Neural cell (in vitro differentiated cells): ENCODE results near the gene MAP3K5. TPM values are rescaled to one million over a fixed set of nuclear protein-coding genes. Genes with fewer than 3 reads are reported as not detected.

ENCODE experiments used
- H2AFZ ChIP-seq: fragments of 200-600, 300-800 bp; sonication (generic), shearing (Covaris generic); 2 replicates; pipeline ENCODE4 v1.6.0; 2014; ENCODE audit warnings: low read depth, mild to moderate bottlenecking, antibody characterized with exemption, low read length, moderate library complexity
- H3F3A ChIP-seq: fragments of 200-600 bp; shearing (Covaris generic); 2 replicates; pipeline ENCODE4 v1.6.1; 2016; ENCODE audit warnings: mild to moderate bottlenecking, moderate library complexity, mixed read lengths, antibody characterized with exemption, low read length; ENCODE audit not compliant: insufficient read depth, poor library complexity, severe bottlenecking
- H3K27ac ChIP-seq: fragments of 200-600, 300-800 bp; sonication (generic), shearing (Covaris generic); 2 replicates; pipeline ENCODE4 v1.5.1; 2014; ENCODE audit warnings: mild to moderate bottlenecking, low read length, moderate library complexity
- H3K27me3 ChIP-seq: fragments of 300-800, 200-600 bp; sonication (generic), shearing (Covaris generic); 2 replicates; pipeline ENCODE4 v1.6.0; 2014; ENCODE audit warnings: mild to moderate bottlenecking, low read depth, low read length, moderate library complexity; ENCODE audit not compliant: insufficient read depth
- H3K36me3 ChIP-seq: fragments of 300-800, 200-600 bp; sonication (generic), shearing (Covaris generic); 2 replicates; pipeline ENCODE4 v1.5.1; 2014; ENCODE audit warnings: mild to moderate bottlenecking, antibody characterized with exemption, low read length, moderate library complexity; ENCODE audit not compliant: insufficient read depth
- H3K4me2 ChIP-seq: fragments of 300-800, 200-600 bp; sonication (generic), shearing (Covaris generic); 2 replicates; pipeline ENCODE4 v1.6.0; 2014; ENCODE audit warnings: mild to moderate bottlenecking, low read length
- H3K4me3 ChIP-seq: fragments of 300-800, 200-600 bp; sonication (generic), shearing (Covaris generic); 2 replicates; pipeline ENCODE4 v1.5.1; 2014; ENCODE audit warnings: mild to moderate bottlenecking, low read length, moderate library complexity
- H3K79me2 ChIP-seq: fragments of 200-600 bp; shearing (Covaris generic); replicated peaks from 2 replicates; pipeline ENCODE4 v1.6.0; 2014; ENCODE audit warnings: mild to moderate bottlenecking, low read length, moderate library complexity; ENCODE audit not compliant: insufficient read depth
- H3K9ac ChIP-seq: fragments of 300-800, 200-600 bp; sonication (generic), shearing (Covaris generic); 2 replicates; pipeline ENCODE4 v1.6.1; 2016; ENCODE audit warnings: mild to moderate bottlenecking, low read length, mixed read lengths
- H3K9me2 ChIP-seq: fragments of 200-600 bp; shearing (Covaris generic); 2 replicates; pipeline ENCODE4 v1.6.1; 2016; ENCODE audit warnings: mild to moderate bottlenecking, low read length, mixed read lengths; ENCODE audit not compliant: insufficient read depth
- H3K9me3 ChIP-seq: fragments of 200-600, 300-800 bp; sonication (generic), shearing (Covaris generic); 2 replicates; pipeline ENCODE4 v1.6.1; 2016; ENCODE audit warnings: mild to moderate bottlenecking, mixed run types, low read length, moderate library complexity, mixed read lengths
- H4K20me1 ChIP-seq: fragments of 200-600 bp; shearing (Covaris generic); 2 replicates; pipeline ENCODE4 v1.6.1; 2016; ENCODE audit warnings: mild to moderate bottlenecking, mixed run types; ENCODE audit not compliant: insufficient read depth
- CTCF ChIP-seq: fragments of 450-650 bp; IDR thresholded peaks from 2 replicates; pipeline ENCODE4 v1.5.1; 2014; ENCODE audit warnings: antibody characterized with exemption, mild to moderate bottlenecking, moderate library complexity; ENCODE audit not compliant: poor library complexity, severe bottlenecking
- EP300 ChIP-seq: fragments of 450-650 bp; conservative IDR thresholded peaks from 2 replicates; pipeline ENCODE4 v1.6.1; 2014; ENCODE audit warnings: antibody characterized with exemption, mild to moderate bottlenecking, moderate library complexity; ENCODE audit not compliant: poor library complexity, severe bottlenecking
- EZH2 ChIP-seq: fragments of 200-600, 300-800 bp; shearing (Covaris generic), sonication (generic); IDR thresholded peaks from 2 replicates; pipeline ENCODE4 v1.6.1; 2014; ENCODE audit warnings: antibody characterized with exemption, low read length, borderline replicate concordance, mild to moderate bottlenecking; ENCODE audit not compliant: insufficient read depth, poor library complexity, severe bottlenecking
- MXI1 ChIP-seq: fragments of 450-650 bp; conservative IDR thresholded peaks from 2 replicates; pipeline ENCODE4 v1.6.1; 2014; ENCODE audit warnings: antibody characterized with exemption, mild to moderate bottlenecking; ENCODE audit not compliant: poor library complexity, severe bottlenecking
- POLR2AphosphoS5 ChIP-seq: IDR thresholded peaks from 2 replicates; pipeline ENCODE4 v1.6.1; 2012
- RAD21 ChIP-seq: fragments of 450-650 bp; conservative IDR thresholded peaks from 2 replicates; pipeline ENCODE4 v1.6.1; 2014; ENCODE audit warnings: antibody characterized with exemption, mild to moderate bottlenecking, moderate library complexity
- SMC3 ChIP-seq: fragments of 450-650 bp; conservative IDR thresholded peaks from 2 replicates; pipeline ENCODE4 v1.6.1; 2014; ENCODE audit warnings: antibody characterized with exemption, mild to moderate bottlenecking, moderate library complexity; ENCODE audit not compliant: poor library complexity
- TAF1 ChIP-seq: IDR thresholded peaks from 2 replicates; pipeline ENCODE4 v1.6.1; 2012; ENCODE audit warnings: low read depth
- polyA plus RNA-seq: library from polyadenylated mRNA; depleted of rRNA; stranded (reverse); fragments of >200 nt; gene quantifications from 2 replicates; pipeline ENCODE4 v1.2.3, GENCODE V29; 2014
- TF ChIP-seq, protein P1 (sequence below): IDR thresholded peaks from 2 replicates; pipeline ENCODE4 v1.6.1; 2012; ENCODE audit warnings: borderline replicate concordance

MAP3K5 gene
- polyA plus RNA-seq, 1 donor from 2014 or later, result 2.0 TPM

DNA sequence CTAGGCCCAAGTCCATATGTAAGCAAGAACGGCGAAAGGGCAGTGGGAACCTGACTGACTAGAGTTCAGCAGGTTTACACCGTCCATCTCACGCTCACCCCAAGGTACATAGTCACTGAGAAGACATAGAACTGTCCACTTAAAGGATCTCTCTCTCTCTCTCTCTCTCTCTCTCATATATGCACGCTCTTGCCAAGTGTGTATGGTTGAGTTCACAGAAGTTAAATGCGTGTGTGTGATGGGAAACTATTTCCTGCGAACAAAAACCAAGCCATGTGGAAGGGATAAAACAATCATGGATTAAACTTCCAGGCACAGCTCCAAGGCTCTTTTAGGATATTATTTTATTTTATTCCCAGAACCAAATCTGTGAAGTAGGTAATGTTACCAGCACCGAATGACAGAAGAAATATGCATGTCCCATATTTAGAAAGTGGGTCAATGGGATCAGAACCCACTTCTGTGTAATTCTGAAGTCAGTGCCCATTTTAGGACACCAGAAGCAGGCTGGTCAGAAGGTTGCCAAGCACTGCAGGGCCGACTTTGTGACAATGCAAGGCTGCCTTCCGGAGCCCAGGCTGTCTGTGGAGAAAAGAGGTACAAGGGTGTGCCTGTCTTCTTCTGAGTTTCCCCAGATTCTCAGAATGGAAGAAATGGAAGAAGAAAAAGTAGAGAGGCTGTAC lies 192.8 kb downstream of the MAP3K5 start:
- Histone ChIP-seq H3K79me2 (no peaks in the 10 kb centered on the region), H4K20me1 (no peaks in the 10 kb centered on the region), H3K9ac (no peak overlapping the region), H3K9me2 (no peaks in the 10 kb centered on the region), H2AFZ (no peak overlapping the region), H3K36me3 (no peaks in the 10 kb centered on the region), H3K27me3 (no peaks in the 10 kb centered on the region), H3K4me3 (no peak overlapping the region), H3K4me2 (no peak overlapping the region), H3K9me3 (no peaks in the 10 kb centered on the region), H3F3A (no peaks in the 10 kb centered on the region), H3K27ac (no peak overlapping the region)
- TF ChIP-seq RAD21 (no peak), TAF1 (no peak), EP300 (no peak), MXI1 (no peak), POLR2AphosphoS5 (no peak), EZH2 (no peak), CTCF (no peak)

DNA sequence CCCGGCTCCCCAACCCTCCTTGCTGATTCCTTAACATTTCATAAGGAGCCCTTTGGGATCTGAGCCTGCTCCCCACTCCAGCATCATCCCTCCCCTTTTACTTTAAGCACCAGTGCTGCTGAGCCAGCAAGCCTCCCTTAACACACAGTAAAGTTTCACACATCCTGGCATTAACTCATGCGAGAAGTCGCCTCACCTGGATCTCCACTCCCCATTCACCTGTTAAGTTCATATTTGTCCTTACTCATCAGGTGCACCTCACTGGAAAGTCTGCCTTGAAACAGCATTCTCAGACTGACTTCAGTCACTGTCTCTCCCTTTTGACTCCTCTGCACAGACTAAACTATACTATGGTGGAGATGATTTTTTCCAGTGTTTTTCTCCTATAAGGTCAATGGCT lies 194.2 kb downstream of the MAP3K5 start:
- Histone ChIP-seq H3K36me3 (no peaks in the 10 kb centered on the region), H3K9ac (no peak overlapping the region), H3K9me3 (no peaks in the 10 kb centered on the region), H3F3A (no peaks in the 10 kb centered on the region), H2AFZ (no peak overlapping the region), H3K9me2 (no peaks in the 10 kb centered on the region), H3K27ac (no peak overlapping the region), H3K4me2 (no peak overlapping the region), H3K79me2 (no peaks in the 10 kb centered on the region), H4K20me1 (no peaks in the 10 kb centered on the region), H3K27me3 (no peaks in the 10 kb centered on the region), H3K4me3 (no peak overlapping the region)
- TF ChIP-seq RAD21, result no peak
- TF ChIP-seq POLR2AphosphoS5, result no peak
- TF ChIP-seq SMC3, result no peak
- no peak for TF ChIP-seq TAF1
- no peak for TF ChIP-seq EZH2
- TF ChIP-seq CTCF, result no peak
- TF ChIP-seq, protein P1, sequence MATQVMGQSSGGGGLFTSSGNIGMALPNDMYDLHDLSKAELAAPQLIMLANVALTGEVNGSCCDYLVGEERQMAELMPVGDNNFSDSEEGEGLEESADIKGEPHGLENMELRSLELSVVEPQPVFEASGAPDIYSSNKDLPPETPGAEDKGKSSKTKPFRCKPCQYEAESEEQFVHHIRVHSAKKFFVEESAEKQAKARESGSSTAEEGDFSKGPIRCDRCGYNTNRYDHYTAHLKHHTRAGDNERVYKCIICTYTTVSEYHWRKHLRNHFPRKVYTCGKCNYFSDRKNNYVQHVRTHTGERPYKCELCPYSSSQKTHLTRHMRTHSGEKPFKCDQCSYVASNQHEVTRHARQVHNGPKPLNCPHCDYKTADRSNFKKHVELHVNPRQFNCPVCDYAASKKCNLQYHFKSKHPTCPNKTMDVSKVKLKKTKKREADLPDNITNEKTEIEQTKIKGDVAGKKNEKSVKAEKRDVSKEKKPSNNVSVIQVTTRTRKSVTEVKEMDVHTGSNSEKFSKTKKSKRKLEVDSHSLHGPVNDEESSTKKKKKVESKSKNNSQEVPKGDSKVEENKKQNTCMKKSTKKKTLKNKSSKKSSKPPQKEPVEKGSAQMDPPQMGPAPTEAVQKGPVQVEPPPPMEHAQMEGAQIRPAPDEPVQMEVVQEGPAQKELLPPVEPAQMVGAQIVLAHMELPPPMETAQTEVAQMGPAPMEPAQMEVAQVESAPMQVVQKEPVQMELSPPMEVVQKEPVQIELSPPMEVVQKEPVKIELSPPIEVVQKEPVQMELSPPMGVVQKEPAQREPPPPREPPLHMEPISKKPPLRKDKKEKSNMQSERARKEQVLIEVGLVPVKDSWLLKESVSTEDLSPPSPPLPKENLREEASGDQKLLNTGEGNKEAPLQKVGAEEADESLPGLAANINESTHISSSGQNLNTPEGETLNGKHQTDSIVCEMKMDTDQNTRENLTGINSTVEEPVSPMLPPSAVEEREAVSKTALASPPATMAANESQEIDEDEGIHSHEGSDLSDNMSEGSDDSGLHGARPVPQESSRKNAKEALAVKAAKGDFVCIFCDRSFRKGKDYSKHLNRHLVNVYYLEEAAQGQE, result no peak
- no peak for TF ChIP-seq MXI1
